Fibroblast of lung (primary cell): Measurements from ENCODE around the gene MCRIP1.

ENCODE experiments used
- EZH2 ChIP-seq: IDR thresholded peaks from 2 replicates; pipeline ENCODE4 v1.5.1; 2012; ENCODE audit warnings: low read length, control low read depth, mild to moderate bottlenecking; ENCODE audit errors: missing control alignments
- TF ChIP-seq, protein P1 (sequence below), 2 donors: IDR thresholded peaks in 1 of 2; conservative IDR thresholded peaks in 1 of 2; 1 replicate in 1 of 2; 2 replicates in 1 of 2; pipeline ENCODE4 v1.5.1; 2011 to 2012; ENCODE audit warnings: low read length in 2 of 2, control low read depth in 1 of 2, inconsistent platforms in 1 of 2, low read depth in 1 of 2, mild to moderate bottlenecking in 1 of 2

- TF ChIP-seq, protein P1, sequence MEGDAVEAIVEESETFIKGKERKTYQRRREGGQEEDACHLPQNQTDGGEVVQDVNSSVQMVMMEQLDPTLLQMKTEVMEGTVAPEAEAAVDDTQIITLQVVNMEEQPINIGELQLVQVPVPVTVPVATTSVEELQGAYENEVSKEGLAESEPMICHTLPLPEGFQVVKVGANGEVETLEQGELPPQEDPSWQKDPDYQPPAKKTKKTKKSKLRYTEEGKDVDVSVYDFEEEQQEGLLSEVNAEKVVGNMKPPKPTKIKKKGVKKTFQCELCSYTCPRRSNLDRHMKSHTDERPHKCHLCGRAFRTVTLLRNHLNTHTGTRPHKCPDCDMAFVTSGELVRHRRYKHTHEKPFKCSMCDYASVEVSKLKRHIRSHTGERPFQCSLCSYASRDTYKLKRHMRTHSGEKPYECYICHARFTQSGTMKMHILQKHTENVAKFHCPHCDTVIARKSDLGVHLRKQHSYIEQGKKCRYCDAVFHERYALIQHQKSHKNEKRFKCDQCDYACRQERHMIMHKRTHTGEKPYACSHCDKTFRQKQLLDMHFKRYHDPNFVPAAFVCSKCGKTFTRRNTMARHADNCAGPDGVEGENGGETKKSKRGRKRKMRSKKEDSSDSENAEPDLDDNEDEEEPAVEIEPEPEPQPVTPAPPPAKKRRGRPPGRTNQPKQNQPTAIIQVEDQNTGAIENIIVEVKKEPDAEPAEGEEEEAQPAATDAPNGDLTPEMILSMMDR (conservative IDR thresholded peaks at IDR 0.05 in 1 of 2, IDR thresholded peaks at IDR 0.05 in 1 of 2; ENCODE audit: low read depth in 1 of 2, low read length in 2 of 2): no peak
- TF ChIP-seq EZH2: peak; percentile 95
These were observed 28.3 kb downstream of the MCRIP1 start for GRCh38 chr17:81804559-81805399.
